Ishikawa (cell line): ENCODE measurements around the gene PROCA1.

Experiments
- CEBPB ChIP-seq: IDR thresholded peaks from 2 replicates; pipeline ENCODE4 v1.6.1; 2012
- CREB1 ChIP-seq: IDR thresholded peaks from 2 replicates; pipeline ENCODE4 v1.6.1; 2012; ENCODE audit warnings: low read depth
- EGR1 ChIP-seq: IDR thresholded peaks from 2 replicates; pipeline ENCODE4 v1.6.1; 2012
- EP300 ChIP-seq: IDR thresholded peaks from 2 replicates; pipeline ENCODE4 v1.6.1; 2012; ENCODE audit warnings: borderline replicate concordance
- FOXM1 ChIP-seq: IDR thresholded peaks from 2 replicates; pipeline ENCODE4 v1.6.1; 2012; ENCODE audit warnings: low read depth, borderline replicate concordance
- MAX ChIP-seq: IDR thresholded peaks from 2 replicates; pipeline ENCODE4 v1.6.1; 2012
- NFIC ChIP-seq: IDR thresholded peaks from 2 replicates; pipeline ENCODE4 v1.6.1; 2012
- RAD21 ChIP-seq: IDR thresholded peaks from 2 replicates; pipeline ENCODE4 v1.6.1; 2012; ENCODE audit warnings: low read depth
- TAF1 ChIP-seq: IDR thresholded peaks from 2 replicates; pipeline ENCODE4 v1.6.1; 2012; ENCODE audit warnings: low read depth, mild to moderate bottlenecking
- TCF12 ChIP-seq: IDR thresholded peaks from 2 replicates; pipeline ENCODE4 v1.6.1; 2012; ENCODE audit warnings: low read depth
- TEAD4 ChIP-seq: IDR thresholded peaks from 2 replicates; pipeline ENCODE4 v1.6.1; 2012
- USF1 ChIP-seq: IDR thresholded peaks from 2 replicates; pipeline ENCODE4 v1.6.1; 2012
- YY1 ChIP-seq: IDR thresholded peaks from 2 replicates; pipeline ENCODE4 v1.6.1; 2012; ENCODE audit warnings: low read depth
- ZBTB7A ChIP-seq: IDR thresholded peaks from 2 replicates; pipeline ENCODE4 v1.6.1; 2012; ENCODE audit warnings: low read depth
- TF ChIP-seq, protein P1 (sequence below): IDR thresholded peaks from 2 replicates; pipeline ENCODE4 v1.6.1; 2012; ENCODE audit warnings: low read depth, mild to moderate bottlenecking

PROCA1 gene

GRCh38 chr17:28734712-28735241, 23.1 kb upstream of the PROCA1 start:
- TF ChIP-seq TCF12 (no peak), EGR1 (no peak), YY1 (no peak), RAD21 (no peak), EP300 (no peak), TEAD4 (no peak), NFIC (no peak), FOXM1 (no peak), CEBPB (no peak), ZBTB7A (no peak), USF1 (no peak), TAF1 (no peak), CREB1 (no peak)
- TF ChIP-seq, protein P1, sequence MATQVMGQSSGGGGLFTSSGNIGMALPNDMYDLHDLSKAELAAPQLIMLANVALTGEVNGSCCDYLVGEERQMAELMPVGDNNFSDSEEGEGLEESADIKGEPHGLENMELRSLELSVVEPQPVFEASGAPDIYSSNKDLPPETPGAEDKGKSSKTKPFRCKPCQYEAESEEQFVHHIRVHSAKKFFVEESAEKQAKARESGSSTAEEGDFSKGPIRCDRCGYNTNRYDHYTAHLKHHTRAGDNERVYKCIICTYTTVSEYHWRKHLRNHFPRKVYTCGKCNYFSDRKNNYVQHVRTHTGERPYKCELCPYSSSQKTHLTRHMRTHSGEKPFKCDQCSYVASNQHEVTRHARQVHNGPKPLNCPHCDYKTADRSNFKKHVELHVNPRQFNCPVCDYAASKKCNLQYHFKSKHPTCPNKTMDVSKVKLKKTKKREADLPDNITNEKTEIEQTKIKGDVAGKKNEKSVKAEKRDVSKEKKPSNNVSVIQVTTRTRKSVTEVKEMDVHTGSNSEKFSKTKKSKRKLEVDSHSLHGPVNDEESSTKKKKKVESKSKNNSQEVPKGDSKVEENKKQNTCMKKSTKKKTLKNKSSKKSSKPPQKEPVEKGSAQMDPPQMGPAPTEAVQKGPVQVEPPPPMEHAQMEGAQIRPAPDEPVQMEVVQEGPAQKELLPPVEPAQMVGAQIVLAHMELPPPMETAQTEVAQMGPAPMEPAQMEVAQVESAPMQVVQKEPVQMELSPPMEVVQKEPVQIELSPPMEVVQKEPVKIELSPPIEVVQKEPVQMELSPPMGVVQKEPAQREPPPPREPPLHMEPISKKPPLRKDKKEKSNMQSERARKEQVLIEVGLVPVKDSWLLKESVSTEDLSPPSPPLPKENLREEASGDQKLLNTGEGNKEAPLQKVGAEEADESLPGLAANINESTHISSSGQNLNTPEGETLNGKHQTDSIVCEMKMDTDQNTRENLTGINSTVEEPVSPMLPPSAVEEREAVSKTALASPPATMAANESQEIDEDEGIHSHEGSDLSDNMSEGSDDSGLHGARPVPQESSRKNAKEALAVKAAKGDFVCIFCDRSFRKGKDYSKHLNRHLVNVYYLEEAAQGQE: no peak

DNA sequence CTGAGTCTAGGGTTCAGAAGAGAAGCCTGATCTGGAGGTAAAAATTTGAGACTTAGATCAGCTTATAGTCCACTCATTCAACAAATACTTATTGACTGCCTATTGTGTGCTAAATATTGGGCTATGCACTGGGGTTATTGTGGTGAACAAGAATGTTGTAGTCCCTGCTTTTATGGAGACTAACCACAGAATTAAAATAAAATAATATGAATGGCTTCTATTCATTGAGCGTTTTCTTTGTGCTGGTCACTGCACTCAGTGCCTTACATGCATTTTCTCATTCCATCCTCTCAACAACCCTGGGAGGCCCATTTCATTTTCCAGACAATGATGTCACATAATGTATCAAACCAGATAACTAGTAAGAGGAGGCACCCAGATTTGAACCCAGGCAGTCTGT, 21.7 kb upstream of the PROCA1 start:
- TF ChIP-seq MAX: no peak
- no peak for TF ChIP-seq TAF1
- no peak for TF ChIP-seq ZBTB7A
- TF ChIP-seq TEAD4: no peak
- TF ChIP-seq, protein P1: no peak
- TF ChIP-seq CEBPB: no peak
- TF ChIP-seq EGR1: no peak
- no peak for TF ChIP-seq TCF12
- no peak for TF ChIP-seq CREB1
- TF ChIP-seq EP300: no peak
- no peak for TF ChIP-seq YY1
- no peak for TF ChIP-seq FOXM1

DNA sequence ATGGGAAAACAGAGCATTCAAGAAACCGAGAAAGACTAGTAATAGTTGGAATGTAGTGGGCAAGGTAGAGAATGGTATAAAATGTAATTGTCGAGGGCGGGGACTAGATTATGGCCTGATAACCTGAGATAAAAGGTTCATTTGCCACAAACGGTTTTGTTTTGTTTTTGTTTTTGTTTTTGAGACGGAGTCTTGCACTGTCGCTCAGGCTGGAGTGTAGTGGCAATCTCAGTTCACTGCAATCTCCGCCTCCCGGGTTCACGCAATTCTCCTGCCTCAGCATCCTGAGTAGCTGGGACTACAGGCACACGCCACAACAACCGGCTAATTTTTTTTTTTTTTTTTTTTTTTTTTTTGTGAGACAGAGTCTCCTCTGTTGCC, 18.3 kb upstream of the PROCA1 start:
- TF ChIP-seq TCF12 (no peak), YY1 (no peak), MAX (no peak), FOXM1 (no peak)
- TF ChIP-seq, protein P1: no peak

DNA sequence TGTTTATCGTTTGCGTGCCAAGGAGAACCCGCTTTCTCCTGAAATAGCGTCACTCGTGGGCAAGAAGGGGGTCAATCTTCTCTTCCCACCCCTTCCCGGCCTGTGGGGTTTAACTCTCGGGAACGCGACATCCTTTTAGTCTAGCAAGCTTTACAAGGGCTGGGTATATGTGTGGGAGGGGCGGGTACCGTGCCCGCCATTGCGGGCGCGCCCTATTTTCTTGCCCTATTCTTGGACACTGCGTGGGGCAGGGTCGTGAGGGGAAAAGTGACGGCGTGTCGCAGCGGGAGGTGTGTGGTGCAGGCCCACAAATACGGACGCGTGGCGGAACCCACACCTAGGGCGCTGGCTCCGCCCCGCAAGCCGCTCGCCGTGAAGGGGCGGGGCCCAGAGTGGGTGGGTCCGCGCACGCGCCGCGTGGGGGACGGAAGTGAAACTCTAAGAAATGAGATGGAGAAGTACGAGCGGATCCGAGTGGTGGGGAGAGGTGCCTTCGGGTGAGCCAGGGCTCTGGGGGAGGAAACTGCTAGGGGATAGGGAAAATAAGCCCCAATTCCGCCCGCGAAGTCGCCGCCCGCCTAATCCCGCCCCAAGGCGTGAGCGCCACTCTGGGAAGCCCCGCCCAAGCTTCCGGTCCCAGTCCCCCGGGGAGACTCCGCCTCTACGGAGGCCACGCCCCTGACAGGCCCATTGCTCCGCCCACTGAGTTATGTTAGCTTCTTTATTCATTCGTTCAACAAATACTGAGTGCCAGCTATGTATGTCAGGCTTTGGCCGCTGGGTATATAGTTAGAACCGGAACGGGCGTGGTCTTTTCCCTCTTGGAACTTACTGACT, 16.9 kb upstream of the PROCA1 start, which contains the start of gene NEK8:
NEK8 (plus strand) TSS at position 425 of the 837 bp plus-strand sequence; CDS start at position 451, 26 bp downstream.
- TF ChIP-seq CREB1 (no peak), TCF12 (peak; percentile 9; the same call in 1 of the 2 replicates), YY1 (no peak; the same call in none of the 2 replicates), MAX (no peak; the same call in none of the 2 replicates), CEBPB (no peak), ZBTB7A (peak; percentile 41; the same call in 1 of the 2 replicates), NFIC (no peak), TAF1 (peak; percentile 43)
- TF ChIP-seq, protein P1: no peak
